GM10266 (cell line): Measurements from ENCODE around the gene DLGAP4.

Experiments used
- DNase-seq: peaks from one replicate; pipeline ENCODE4 v3.0.0; 2012; ENCODE audit errors: extremely low spot score
- CTCF ChIP-seq: IDR thresholded peaks from 2 replicates; pipeline ENCODE4 v1.5.1; 2012; ENCODE audit warnings: mild to moderate bottlenecking, low read depth; ENCODE audit not compliant: control insufficient read depth, insufficient read depth; ENCODE audit errors: missing control alignments

DLGAP4 gene

GRCh38 chr20:36481380-36482043 lies 175.4 kb downstream of the DLGAP4 start:
- DNase-seq, result no peak
- TF ChIP-seq CTCF, result no peak

GRCh38 chr20:36482044-36482473 lies 175.9 kb downstream of the DLGAP4 start:
- no peak for DNase-seq
- TF ChIP-seq CTCF, result no peak

GRCh38 chr20:36483209-36483918 lies 177.2 kb downstream of the DLGAP4 start:
- DNase-seq, result no peak
- no peak for TF ChIP-seq CTCF

- no peak for DNase-seq
- no peak for TF ChIP-seq CTCF
These were observed 178.0 kb downstream of the DLGAP4 start for GRCh38 chr20:36483919-36484808.

GRCh38 chr20:36485286-36485685 lies 179.1 kb downstream of the DLGAP4 start:
- no peak for TF ChIP-seq CTCF
- no peak for DNase-seq

- no peak for DNase-seq
- TF ChIP-seq CTCF, result no peak
These were observed 180.9 kb downstream of the DLGAP4 start for GRCh38 chr20:36487069-36487468.
